HepG2 (cell line): ENCODE measurements around the gene GRIN2C. TPM values are rescaled to one million over a fixed set of nuclear protein-coding genes. Genes with fewer than 3 reads are reported as not detected.

ENCODE experiments used
- ATAC-seq: fragments of 200-7000 bp; cut with Tn5 transposase; 3 replicates; pipeline ENCODE4 v1.9.1; 2020; ENCODE audit warnings: mild to moderate bottlenecking, moderate library complexity
- BruUV-seq: library from RNA; stranded (reverse); fragments of 400-500 nt; replicated peaks from 2 replicates; lab custom pipeline; 2021; lab: Mats Ljungman, UMichigan
- CTCF ChIA-PET: fragments of 300-600 bp; formaldehyde crosslinking; extraction: SDS; loops from one replicate; lab custom pipeline; 2021; ENCODE audit warnings: low total read pairs, inconsistent platforms, low intra/inter-chr PET ratio; lab: Yijun Ruan, JAX
- POLR2A ChIA-PET: fragments of 350-600 bp; sonication (Branson Sonifier 250); formaldehyde crosslinking; loops from one replicate; lab custom pipeline; 2020; ENCODE audit warnings: antibody characterized with exemption, inconsistent platforms; lab: Yijun Ruan, JAX
- DNase-seq: peaks from one replicate; pipeline ENCODE4 v3.0.0-alpha.2; 2015; ENCODE audit warnings: low spot score
- FAIRE-seq: peaks from 3 replicates; lab custom pipeline; 2011; peaks lifted over from hg19 to GRCh38; lab: Jason Lieb, UNC
- H2AFZ ChIP-seq: one replicate; pipeline ENCODE4 v1.6.1; 2011; ENCODE audit warnings: low read length, inconsistent platforms
- H3K27ac ChIP-seq: fragments of 300-600 bp; 3 replicates; pipeline ENCODE4 v1.8.0; 2011; ENCODE audit warnings: mixed run types, mild to moderate bottlenecking, mixed read lengths, low read length, inconsistent platforms; ENCODE audit not compliant: insufficient read depth; ENCODE audit errors: extremely low read length
- H3K27me3 ChIP-seq, 2 experiments: fragments of 200-600 bp in 1 of 2; 2 replicates in 1 of 2; 3 replicates in 1 of 2; pipeline versions ENCODE4 v1.6.0 to v1.8.0; 2011; ENCODE audit warnings: low read length in 2 of 2, mild to moderate bottlenecking in 2 of 2, moderate library complexity in 2 of 2, inconsistent platforms in 1 of 2; ENCODE audit not compliant: insufficient read depth in 2 of 2, control insufficient read depth in 1 of 2
- H3K36me3 ChIP-seq, 2 experiments: fragments of 200-600 bp in 1 of 2; replicated peaks in 1 of 2; 2 replicates in 1 of 2; 3 replicates in 1 of 2; pipeline versions ENCODE4 v1.5.1 to v1.8.0; 2011; ENCODE audit warnings: low read length in 2 of 2, inconsistent platforms in 1 of 2; ENCODE audit not compliant: insufficient read depth in 2 of 2, control insufficient read depth in 1 of 2
- H3K4me1 ChIP-seq: 2 replicates; pipeline ENCODE4 v1.5.1; 2012; ENCODE audit warnings: low read length, inconsistent platforms; ENCODE audit not compliant: insufficient read depth
- H3K4me2 ChIP-seq: 2 replicates; pipeline ENCODE4 v1.6.0; 2011; ENCODE audit warnings: low read depth, low read length, inconsistent platforms
- H3K4me3 ChIP-seq, 3 experiments: fragments of 200-600 bp in 1 of 3; sonication (generic), shearing (Covaris generic) in 1 of 3; replicated peaks in 1 of 3; 2 replicates each; pipeline ENCODE4 v1.5.1; 2011 to 2016; ENCODE audit warnings: low read length in 3 of 3, inconsistent platforms in 2 of 3, low read depth in 2 of 3, mild to moderate bottlenecking in 2 of 3, control low read depth in 1 of 3, mixed read lengths in 1 of 3; ENCODE audit not compliant: insufficient read depth in 1 of 3
- H3K79me2 ChIP-seq: one replicate; pipeline ENCODE4 v1.6.1; 2011; ENCODE audit warnings: low read length, inconsistent platforms; ENCODE audit not compliant: insufficient read depth
- H3K9ac ChIP-seq: 2 replicates; pipeline ENCODE4 v1.6.0; 2011; ENCODE audit warnings: mild to moderate bottlenecking, low read depth, low read length, inconsistent platforms; ENCODE audit not compliant: insufficient read depth
- H3K9me3 ChIP-seq: 2 replicates; pipeline ENCODE4 v1.5.1; 2012; ENCODE audit warnings: mild to moderate bottlenecking, low read length
- H4K20me1 ChIP-seq: 2 replicates; pipeline ENCODE4 v1.6.0; 2011; ENCODE audit warnings: inconsistent platforms, mild to moderate bottlenecking, low read length, moderate library complexity; ENCODE audit not compliant: insufficient read depth
- CBX1 ChIP-seq: IDR thresholded peaks from one replicate; pipeline ENCODE4 v1.6.1; 2016; ENCODE audit warnings: antibody characterized with exemption, low read depth
- CEBPG ChIP-seq: IDR thresholded peaks from 2 replicates; pipeline ENCODE4 v1.6.1; 2016
- CHCHD3 ChIP-seq: sonication (generic); formaldehyde crosslinking; IDR thresholded peaks from 2 replicates; pipeline ENCODE4 v1.8.0; 2022; ENCODE audit warnings: mild to moderate bottlenecking, missing genetic modification reagents, moderate library complexity
- E2F1 ChIP-seq: sonication (generic); formaldehyde crosslinking; IDR thresholded peaks from 2 replicates; pipeline ENCODE4 v1.5.0; 2020; ENCODE audit warnings: missing genetic modification reagents
- HDAC1 ChIP-seq: sonication (generic); formaldehyde crosslinking; IDR thresholded peaks from 2 replicates; pipeline ENCODE4 v1.5.1; 2020; ENCODE audit warnings: mild to moderate bottlenecking, missing genetic modification reagents
- JUNB ChIP-seq: sonication (generic); formaldehyde crosslinking; IDR thresholded peaks from 2 replicates; pipeline ENCODE4 v1.8.0; 2022; ENCODE audit warnings: missing genetic modification reagents, mild to moderate bottlenecking, borderline replicate concordance
- MAX ChIP-seq: IDR thresholded peaks from 2 replicates; pipeline ENCODE4 v1.6.1; 2012; ENCODE audit warnings: inconsistent platforms
- MTA1 ChIP-seq: sonication (generic); formaldehyde crosslinking; IDR thresholded peaks from 2 replicates; pipeline ENCODE4 v1.4.0; 2020; ENCODE audit warnings: missing genetic modification reagents, mild to moderate bottlenecking, borderline replicate concordance
- NCOA2 ChIP-seq: sonication (generic); formaldehyde crosslinking; IDR thresholded peaks from 2 replicates; pipeline ENCODE4 v1.8.0; 2022; ENCODE audit warnings: inconsistent platforms
- NFE2L1 ChIP-seq: sonication (generic); formaldehyde crosslinking; IDR thresholded peaks from 2 replicates; pipeline ENCODE4 v1.4.0; 2020; ENCODE audit warnings: missing genetic modification reagents, mild to moderate bottlenecking, borderline replicate concordance
- POGZ ChIP-seq: sonication (generic); formaldehyde crosslinking; IDR thresholded peaks from 2 replicates; pipeline ENCODE4 v1.4.0; 2020; ENCODE audit warnings: mild to moderate bottlenecking, missing genetic modification reagents
- TRAFD1 ChIP-seq: sonication (generic); formaldehyde crosslinking; IDR thresholded peaks from 2 replicates; pipeline ENCODE4 v1.5.1; 2020; ENCODE audit warnings: missing genetic modification reagents, mild to moderate bottlenecking, borderline replicate concordance
- TSC22D2 ChIP-seq: sonication (generic); formaldehyde crosslinking; IDR thresholded peaks from 2 replicates; pipeline ENCODE4 v1.5.1; 2020; ENCODE audit warnings: missing genetic modification reagents, mild to moderate bottlenecking, borderline replicate concordance
- XRCC5 ChIP-seq: fragments of 200-400 bp; formaldehyde crosslinking; optimal IDR thresholded peaks from 2 replicates; pipeline ENCODE3; 2017; ENCODE audit warnings: mild to moderate bottlenecking, low read length
- ZFX ChIP-seq: sonication (generic); formaldehyde crosslinking; IDR thresholded peaks from 2 replicates; pipeline ENCODE4 v1.4.0; 2020; ENCODE audit warnings: mild to moderate bottlenecking, low read depth, missing genetic modification reagents, moderate library complexity
- ZMAT5 ChIP-seq: sonication (generic); formaldehyde crosslinking; IDR thresholded peaks from 2 replicates; pipeline ENCODE4 v1.5.0; 2020; ENCODE audit warnings: mild to moderate bottlenecking, low read depth, missing genetic modification reagents, borderline replicate concordance
- ZNF235 ChIP-seq: sonication (generic); formaldehyde crosslinking; IDR thresholded peaks from 2 replicates; pipeline ENCODE4 v1.8.1; 2023; ENCODE audit warnings: mild to moderate bottlenecking, missing genetic modification reagents, borderline replicate concordance
- ZNF281 ChIP-seq: sonication (generic); formaldehyde crosslinking; IDR thresholded peaks from 2 replicates; pipeline ENCODE4 v1.4.0; 2020; ENCODE audit warnings: missing genetic modification reagents, borderline replicate concordance
- ZNF501 ChIP-seq: sonication (generic); formaldehyde crosslinking; IDR thresholded peaks from 2 replicates; pipeline ENCODE4 v1.5.1; 2020; ENCODE audit warnings: mild to moderate bottlenecking, moderate library complexity, missing genetic modification reagents
- ZNF713 ChIP-seq: sonication (generic); formaldehyde crosslinking; IDR thresholded peaks from 2 replicates; pipeline ENCODE4 v1.4.0; 2020; ENCODE audit warnings: mild to moderate bottlenecking, missing genetic modification reagents
- whole genome bisulfite sequencing: methylation state at CpG from one replicate; pipeline ENCODE4 v1.1.6; 2017; ENCODE audit warnings: low lambda C conversion rate; 5-methylcytosine and 5-hydroxymethylcytosine counted together
- in situ Hi-C: cut with HindIII; loops from 2 replicates; pipeline ENCODE4 v1.10.0; 2017; ENCODE audit warnings: low pct_unique_long_range_greater_than_20kb; ENCODE audit not compliant: extremely low pct_ligation_motif_present
- intact Hi-C: fragments of 100-400 bp; cut with micrococcal nuclease; formaldehyde crosslinking; loops from one replicate; pipeline ENCODE4 v1.10.0; 2022; ENCODE audit not compliant: unreplicated experiment
- polyA plus RNA-seq, 8 experiments: library from polyadenylated mRNA; depleted of rRNA in 3 of 8; stranded (reverse) in 7 of 8; unstranded in 1 of 8; fragments of >200 nt; fragmentation: Illumina TruSeq in 4 of 8; extraction: Trizol in 4 of 8; gene quantifications; 2 replicates each; pipeline versions ENCODE4 v1.2.1 to v1.2.3, GENCODE V29; 2011 to 2016; ENCODE audit warnings: low read depth in 4 of 8, missing spikeins in 1 of 8, mixed read lengths in 1 of 8; ENCODE audit not compliant: insufficient read depth in 1 of 8
- total RNA-seq, 5 experiments: library from RNA; depleted of rRNA; stranded (reverse); fragments of >200 nt; fragmentation: Illumina TruSeq; extraction: Trizol; gene quantifications; 2 replicates each; pipeline ENCODE4 v1.2.3, GENCODE V29; 2016; ENCODE audit warnings: low read depth in 1 of 5

The GRIN2C gene
- total and polyA plus RNA-seq, 2 of the 13 experiments (the other 11 are each of a cell fraction or from before 2014, with no cell fraction given), result 0.03 to 0.11 TPM

GRCh38 chr17:74856112-74856511 is 3.6 kb downstream of the GRIN2C start:
- H4K20me1 ChIP-seq, result no peaks in the 10 kb centered on the region; the same call in 1 of the 2 replicates
- peaks cover 20% of the 10 kb centered on the region for H3K4me1 ChIP-seq
- intact Hi-C loops, result no loop called here
- WGBS, result 10% methylated on average over 7 of the region's 7 CpGs
- H3K27ac ChIP-seq, result no peak overlapping the region
- no peaks in the 10 kb centered on the region for H3K9me3 ChIP-seq
- FAIRE-seq (no peak), DNase-seq (no peak), ATAC-seq (no peak)
- H3K27me3 ChIP-seq, result peaks cover 25 to 87% of the 10 kb centered on the region in 2 experiments
- no peak overlapping the region for H3K4me3 ChIP-seq
- no peaks in the 10 kb centered on the region for H3K79me2 ChIP-seq
- no peak overlapping the region for H3K9ac ChIP-seq
- CTCF ChIA-PET, result no interaction called here
- BruUV-seq, result no TSS peak
- in situ Hi-C loops, result no loop called here
- H3K36me3 ChIP-seq, result no peaks in the 10 kb centered on the region
- H3K4me2 ChIP-seq, result no peak overlapping the region
- TF ChIP-seq MTA1 (no peak), E2F1 (CRISPR knock-in tag) (no peak), XRCC5 (no peak), ZFX (CRISPR knock-in tag) (no peak), ZMAT5 (CRISPR knock-in tag) (no peak), POGZ (CRISPR knock-in tag) (no peak), NCOA2 (CRISPR knock-in tag) (no peak), JUNB (CRISPR knock-in tag) (no peak), CHCHD3 (CRISPR knock-in tag) (no peak), NFE2L1 (CRISPR knock-in tag) (no peak), CBX1 (no peak), TSC22D2 (no peak), HDAC1 (CRISPR knock-in tag) (no peak), MAX (no peak), ZNF713 (CRISPR knock-in tag) (no peak), CEBPG (CRISPR knock-in tag) (no peak), ZNF235 (CRISPR knock-in tag) (no peak), TRAFD1 (CRISPR knock-in tag) (no peak), ZNF281 (CRISPR knock-in tag) (no peak), ZNF501 (CRISPR knock-in tag) (no peak)
- no peak overlapping the region for H2AFZ ChIP-seq
- POLR2A ChIA-PET, result interaction anchor here (0.7 to 2.3 kb wide), 3 partner anchors 17 to 1654 kb away, joined by 3 to 9 read pairs (median 3); partner anchors contain the start of genes FDXR and RAB37
